ENCODE measurements around the gene SCYGR5.
A peak's percentile ranks its signal among the peaks of the same experiment; 100 is the strongest.
"Not testable (repeated sequence)": the region's sequence is repeated elsewhere in the genome, so short reads cannot be mapped to it uniquely, and the experiment has no call there.

SCYGR5 gene, protein sequence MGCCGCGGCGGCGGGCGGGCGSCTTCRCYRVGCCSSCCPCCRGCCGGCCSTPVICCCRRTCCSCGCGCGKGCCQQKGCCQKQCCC

DNA sequence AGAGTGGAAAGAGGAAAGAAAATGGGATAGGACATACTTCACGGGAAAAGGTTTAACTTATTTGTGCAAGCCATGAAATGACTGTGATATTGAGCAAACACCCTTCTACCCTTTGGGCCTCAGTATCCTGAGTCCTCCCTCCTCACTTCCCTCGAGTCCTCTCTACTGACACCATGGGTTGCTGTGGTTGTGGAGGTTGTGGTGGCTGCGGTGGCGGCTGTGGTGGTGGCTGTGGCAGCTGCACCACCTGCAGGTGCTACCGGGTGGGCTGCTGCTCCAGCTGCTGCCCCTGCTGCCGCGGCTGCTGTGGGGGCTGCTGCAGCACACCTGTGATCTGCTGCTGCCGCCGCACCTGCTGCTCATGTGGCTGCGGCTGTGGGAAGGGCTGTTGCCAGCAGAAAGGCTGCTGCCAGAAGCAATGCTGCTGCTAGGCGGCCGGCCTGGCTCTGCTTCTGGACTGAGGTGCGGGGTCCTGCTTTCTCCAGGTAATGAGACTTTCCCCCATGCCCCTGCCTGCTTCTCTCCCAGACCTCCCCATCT is at the start of gene SCYGR5:
TSS of gene SCYGR5 (plus strand) at position 174 of the 540 bp plus-strand sequence. CDS start at position 174, 0 bp downstream.
- not testable (repeated sequence) for DNase-seq

DNA sequence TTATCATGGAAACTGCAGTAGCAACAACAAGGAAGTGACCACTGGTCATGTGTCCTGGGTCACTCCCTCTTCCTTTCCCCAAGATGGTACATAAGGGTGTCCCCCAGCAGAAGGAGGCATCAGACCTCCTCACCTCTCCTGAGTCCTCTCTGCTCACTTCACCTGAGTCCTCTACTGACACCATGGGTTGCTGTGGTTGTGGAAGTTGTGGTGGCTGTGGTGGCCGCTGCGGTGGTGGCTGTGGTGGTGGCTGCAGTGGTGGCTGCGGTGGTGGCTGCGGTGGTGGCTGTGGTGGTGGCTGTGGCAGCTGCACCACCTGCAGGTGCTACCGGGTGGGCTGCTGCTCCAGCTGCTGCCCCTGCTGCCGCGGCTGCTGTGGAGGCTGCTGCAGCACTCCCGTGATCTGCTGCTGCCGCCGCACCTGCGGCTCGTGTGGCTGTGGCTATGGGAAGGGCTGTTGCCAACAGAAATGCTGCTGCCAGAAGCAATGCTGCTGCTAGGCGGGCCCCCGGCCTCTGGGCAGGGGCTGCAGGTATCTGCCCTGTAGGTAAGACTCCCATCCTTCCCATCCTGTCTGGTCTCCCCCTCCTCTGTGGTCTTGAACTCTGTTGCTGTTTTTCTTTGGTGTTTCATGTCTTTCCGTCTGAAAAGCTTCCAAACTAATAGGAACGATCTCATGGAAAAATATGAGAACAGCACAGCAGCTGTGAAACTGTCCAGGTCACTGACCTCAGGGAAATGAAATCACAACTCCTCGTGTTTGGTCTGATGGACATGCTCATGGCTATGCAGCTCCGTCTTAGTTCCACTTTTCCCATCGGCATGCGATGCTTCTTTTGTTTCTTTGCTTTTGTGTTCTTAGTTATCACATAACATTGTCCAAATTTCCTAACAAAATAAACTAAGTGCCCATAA is 49.0 kb upstream of the SCYGR5 start, which contains the start of gene SCYGR4:
TSS of gene SCYGR4 (plus strand) at position 183 of the 915 bp plus-strand sequence. CDS start at position 183, 0 bp downstream.
- DNase-seq = no peak

DNA sequence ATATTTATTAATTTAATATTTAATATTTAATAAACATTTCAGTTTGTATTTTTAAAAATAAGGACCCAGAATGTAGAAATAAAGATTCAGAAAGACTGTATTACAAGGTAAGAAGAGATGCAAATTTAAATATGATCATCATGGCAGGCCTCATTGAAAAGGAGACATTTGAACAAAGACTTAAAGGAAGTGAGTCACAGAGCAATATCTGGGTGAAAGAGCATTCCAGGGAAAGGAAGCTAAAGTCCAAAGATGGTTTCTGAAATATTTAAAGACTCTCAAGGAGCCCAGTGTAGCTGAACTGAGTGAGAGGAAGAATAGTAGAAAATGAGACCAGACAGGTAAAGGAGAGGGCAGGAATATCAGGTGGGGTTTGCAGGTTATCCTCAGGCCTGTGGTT is 43.4 kb upstream of the SCYGR5 start:
- no peak for DNase-seq

DNA sequence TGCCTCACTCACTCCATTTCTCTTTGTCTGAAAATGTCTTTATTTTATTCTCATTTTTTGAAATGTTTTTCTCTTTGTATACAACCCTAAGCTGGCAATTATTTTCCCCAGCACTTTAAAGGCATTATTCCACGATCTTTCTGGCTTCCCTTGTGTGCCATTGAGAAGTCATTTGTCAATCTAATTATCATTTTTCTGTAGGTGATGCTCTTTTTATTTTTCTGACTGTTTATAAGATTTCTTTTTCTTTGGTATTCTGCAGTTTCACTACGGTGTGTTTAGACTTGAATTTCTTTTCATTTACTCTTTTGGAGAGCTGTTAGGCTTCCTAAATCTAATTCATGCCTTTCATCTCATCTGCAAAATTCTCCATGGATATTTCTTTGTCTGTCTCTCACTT is 41.2 kb upstream of the SCYGR5 start:
- no peak for DNase-seq

DNA sequence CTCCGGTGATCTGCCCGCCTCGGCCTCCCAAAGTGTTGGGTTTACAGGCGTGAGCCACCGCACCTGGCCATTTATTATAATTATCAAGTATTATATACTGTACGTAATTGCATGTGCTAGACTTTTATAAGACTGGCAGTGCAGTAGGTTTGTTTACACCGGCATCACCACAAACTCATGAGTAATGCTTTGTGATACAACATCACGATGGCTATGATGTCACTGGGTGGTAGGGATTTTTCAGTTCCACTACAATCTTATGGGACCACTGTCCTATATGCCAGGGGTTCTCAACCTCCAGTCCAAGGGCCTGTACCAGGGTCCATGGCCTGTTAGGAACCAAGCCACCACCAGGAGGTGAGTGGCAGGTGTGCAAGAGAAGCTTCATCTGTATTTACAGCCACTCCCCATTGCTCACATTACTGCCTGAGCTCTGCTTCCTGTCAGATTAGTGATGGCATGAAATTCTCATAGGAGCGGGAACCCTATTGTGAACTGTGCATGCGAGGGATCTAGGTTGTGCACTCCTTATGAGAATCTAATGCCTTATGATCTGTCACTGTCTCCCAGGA is 39.9 kb upstream of the SCYGR5 start:
- no peak for DNase-seq

DNA sequence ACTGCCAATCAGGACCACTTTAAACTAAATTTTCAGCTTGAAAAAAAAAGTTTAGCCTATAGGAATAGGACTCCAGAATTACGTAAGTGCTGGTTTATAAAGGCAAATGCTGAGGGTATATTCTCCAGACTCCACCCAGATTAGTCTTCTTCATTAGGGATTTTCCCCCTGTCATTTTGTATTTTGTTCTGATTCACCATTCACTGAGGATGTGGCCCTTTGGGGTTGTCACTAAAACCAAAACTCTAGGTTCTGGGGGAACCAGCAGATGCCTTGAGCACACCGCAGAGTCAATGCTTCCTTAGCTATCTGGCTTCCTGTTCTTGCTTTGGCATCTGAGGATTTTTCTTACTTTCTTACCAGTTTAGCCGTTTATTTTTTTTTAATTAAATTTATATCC is 38.8 kb upstream of the SCYGR5 start:
- peak; percentile 27 for DNase-seq

DNA sequence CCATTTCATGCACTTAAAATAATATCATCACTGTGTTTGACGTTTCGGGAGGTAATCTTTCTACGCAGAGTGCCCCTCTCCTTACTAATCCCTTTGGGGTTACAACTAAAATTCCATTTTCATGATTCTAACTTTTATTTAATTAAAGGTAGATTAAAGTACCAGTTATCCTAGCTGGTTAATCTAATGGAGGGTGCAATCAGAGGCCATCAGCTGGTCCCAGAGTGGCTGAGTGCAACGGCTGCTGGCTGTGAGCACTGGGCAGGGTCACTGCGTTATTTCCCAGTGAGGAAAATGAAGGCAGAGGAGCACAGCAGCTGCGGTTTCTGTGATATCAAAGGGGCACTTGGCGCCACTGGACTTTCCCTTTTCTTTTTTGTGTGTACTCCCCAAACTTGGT is 37.2 kb upstream of the SCYGR5 start:
- DNase-seq = no peak

DNA sequence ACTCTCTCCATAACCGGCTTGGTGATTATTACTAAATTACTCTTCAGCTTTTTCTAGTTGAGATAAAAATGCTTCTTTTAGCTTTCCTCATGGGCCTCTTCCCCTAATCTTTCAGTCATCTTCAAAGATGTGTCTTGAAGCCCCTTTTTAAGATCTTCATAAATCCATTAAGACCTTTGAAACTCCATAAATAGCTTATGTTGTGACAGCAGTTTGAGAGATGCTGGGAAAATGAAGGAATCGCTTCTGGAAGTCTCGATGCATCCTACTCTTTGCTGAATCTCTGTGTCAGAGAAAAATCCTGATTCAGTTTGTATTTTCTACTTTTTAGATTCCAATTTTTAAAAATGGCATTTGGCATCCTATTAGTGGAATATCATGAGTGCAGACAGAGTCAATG is 36.3 kb upstream of the SCYGR5 start:
- no peak for DNase-seq

DNA sequence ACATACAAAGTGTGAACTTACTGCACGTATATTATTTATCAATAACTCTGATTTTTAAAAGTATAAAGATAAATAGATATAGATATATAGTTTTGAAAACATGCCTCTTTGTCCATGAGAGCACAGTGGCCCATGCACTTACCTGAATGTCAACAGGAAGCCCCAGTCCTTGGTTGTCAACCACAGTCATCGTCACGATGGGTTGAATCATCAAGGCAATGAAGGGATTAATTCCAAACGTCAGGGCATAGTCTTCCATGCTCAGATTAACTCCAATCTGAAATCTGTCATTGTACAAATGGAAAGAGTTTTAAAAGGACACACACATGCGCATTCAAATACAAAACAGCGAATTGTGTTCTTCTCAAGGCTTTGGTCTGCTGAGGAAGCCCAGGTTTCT is 33.8 kb upstream of the SCYGR5 start:
- no peak for DNase-seq

DNA sequence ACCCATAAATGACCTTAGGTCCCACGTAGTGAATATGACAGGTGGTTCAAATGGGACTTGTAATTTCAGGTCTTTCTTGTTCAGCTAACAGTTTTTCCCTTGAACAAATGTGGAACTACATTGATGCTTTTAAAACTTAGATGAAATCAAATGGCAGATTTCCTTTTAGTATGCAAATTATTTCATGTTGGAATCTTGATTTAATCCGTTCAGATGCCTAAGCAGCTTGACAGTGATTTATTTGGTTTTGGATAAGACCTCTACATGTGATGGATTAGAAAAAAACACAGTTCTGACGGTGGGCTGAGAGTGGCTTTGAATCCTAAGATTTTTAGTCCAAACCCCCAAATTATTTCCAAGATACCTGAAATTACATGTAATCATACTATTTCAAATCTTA is 32.4 kb upstream of the SCYGR5 start:
- DNase-seq = no peak

DNA sequence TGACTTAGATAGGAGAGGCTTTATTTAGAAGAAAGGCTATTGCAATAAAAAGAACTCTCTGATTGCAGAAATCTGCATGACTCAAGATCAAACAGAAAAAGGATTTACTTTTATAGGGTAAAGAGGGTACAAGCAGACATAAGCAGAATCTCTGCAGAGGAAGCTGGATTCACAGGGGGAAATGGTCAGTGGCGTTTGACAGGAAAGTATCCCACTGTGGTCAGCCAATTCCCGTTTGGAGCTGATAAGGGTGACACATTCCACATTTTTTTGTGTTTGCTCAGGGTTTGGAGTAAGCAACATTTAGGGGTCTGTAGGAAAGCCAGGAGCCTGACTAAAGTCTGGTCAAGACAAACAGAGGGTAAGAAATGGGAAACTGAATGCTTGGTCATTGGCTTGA is 23.9 kb upstream of the SCYGR5 start:
- no peak for DNase-seq

DNA sequence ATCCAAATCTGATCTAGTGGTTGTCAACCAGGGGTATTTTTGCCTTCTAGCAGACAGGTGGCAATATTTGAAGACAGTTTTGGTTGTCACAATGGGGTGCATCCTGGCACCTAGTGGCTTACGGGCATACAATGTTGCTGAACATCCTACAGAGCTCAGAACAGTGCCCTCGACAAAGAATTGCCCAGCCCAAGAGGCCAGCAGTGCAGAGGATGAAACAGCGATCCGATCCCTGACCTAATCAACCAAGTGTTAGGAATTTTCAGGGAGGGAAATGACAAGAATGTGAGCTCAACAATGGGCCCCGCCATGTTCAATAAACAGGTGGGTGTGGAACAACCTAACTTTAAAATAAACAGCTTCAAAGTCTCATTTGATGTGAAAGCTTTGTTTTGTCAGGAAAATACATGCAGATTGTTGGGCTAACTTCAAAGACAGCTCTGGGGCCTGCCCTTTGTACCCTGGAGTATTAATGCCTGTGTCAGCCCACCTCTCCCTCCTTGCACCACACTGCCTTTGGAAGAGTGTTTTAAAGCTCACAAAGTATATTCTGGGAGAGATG is 22.5 kb upstream of the SCYGR5 start:
- DNase-seq = no peak

DNA sequence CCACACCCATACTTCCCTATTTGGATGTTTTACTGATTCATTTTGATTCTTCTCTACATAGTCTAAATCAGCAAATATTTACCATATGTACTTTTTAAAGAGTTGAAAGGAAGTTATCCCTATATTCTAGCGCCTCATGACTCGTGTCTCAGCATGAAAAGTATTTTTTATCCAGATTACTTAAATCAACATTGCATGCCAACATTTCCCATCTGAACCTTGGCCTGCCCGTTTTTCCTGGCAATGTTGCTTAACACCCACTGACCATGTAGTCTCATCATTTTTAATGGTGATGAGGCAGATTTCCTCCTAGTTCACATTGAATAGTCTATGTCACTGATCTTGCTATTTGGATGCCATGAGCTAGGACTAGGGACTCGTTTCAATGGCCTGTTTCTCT is 13.2 kb upstream of the SCYGR5 start:
- no peak for DNase-seq

DNA sequence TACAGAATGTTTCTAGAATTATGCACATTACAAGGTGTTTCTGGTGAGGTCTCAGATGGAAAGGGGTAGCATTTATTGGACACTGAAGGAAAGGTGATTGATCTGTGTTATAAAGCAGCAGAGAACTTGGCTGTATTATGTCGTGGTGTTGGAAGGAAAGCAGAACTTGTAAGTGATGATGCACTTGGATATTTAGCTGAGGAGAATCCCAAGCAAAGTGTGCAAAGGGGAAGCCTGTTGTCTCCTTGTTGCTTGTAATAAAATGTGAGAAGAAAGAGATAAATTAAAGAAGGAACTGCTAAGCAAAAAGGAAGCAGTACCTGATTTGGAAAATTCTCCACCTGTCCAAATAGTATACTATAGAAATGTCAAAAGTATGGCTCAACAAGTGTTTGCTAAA is 12.2 kb upstream of the SCYGR5 start:
- DNase-seq = no peak

DNA sequence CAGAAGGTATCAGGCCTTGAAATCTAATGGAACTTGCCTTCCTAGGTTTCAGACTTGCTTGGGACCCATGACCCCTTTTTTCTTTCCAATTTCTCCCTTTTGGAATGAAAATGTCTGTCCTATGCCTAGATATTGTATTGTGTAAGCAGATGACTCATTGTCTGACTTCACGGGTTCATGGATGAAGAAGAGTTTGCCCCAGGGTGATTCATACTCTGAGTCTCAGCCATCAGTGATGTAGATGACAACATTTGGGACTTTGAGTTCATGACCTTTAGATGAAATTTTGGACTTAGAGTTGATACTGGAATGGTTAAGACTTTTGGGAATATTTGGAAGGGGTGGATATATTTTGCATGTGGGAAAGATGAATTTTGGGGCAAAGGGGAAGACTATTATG is 11.2 kb upstream of the SCYGR5 start:
- no peak for DNase-seq

DNA sequence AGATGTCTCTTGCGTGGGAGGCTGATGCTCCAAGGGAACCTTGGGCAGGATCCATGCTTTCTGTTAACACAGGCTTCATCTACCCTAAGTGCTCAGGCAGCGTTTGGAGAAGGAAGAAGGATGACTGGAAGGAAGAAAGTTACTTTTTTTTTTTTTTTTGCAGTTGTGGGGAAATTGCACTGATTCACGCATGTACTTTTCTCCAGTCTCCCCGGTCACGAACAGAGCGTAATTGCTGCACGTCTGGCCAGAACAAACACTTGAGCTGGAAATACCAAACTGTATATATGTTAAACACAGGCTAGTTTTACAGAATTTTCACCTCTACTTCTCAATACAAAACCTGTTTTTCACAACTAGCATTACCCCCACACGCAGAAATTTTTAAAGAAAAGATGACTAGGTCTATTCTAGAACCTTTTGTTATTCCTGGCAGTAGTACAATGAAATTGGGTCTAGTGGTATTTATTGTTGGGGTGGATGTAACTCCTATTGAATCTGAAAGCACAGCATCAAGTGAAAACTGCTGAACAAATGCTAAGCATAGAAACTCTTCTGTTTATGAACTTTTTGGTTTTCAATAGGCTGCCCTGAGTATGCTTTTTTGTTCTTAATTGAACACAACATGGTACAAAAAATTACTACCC is 9.3 kb upstream of the SCYGR5 start:
- no peak for DNase-seq

DNA sequence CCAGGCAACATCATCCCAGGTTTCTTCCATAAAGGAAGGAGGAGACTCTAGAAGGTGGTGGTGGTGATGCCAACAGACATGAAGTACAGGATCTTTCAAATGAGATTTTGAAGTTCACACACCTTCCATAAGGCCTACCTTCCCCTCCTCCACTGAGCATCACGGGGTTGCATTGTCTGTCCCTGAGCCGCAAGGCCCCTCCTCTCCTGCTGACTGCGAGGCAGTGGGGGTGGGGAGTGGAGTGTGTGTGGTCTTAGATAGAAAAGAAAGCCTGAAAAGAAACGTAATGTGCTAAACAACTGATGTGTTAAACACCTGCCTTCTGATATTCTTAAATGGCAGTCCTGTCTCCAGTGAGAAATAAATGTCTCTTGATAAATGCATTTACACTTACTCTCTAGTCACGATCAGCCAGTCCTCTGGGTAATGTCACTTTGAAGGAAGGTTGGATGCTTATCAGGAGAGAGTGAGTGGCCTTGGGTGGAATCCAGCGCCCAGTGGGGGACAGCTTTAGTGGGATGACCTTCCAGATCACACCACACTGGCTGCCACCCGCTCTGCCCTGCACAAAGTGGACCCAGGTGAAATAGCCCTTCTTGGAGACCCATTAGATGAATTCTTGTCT is 5.5 kb upstream of the SCYGR5 start:
- DNase-seq = no peak

DNA sequence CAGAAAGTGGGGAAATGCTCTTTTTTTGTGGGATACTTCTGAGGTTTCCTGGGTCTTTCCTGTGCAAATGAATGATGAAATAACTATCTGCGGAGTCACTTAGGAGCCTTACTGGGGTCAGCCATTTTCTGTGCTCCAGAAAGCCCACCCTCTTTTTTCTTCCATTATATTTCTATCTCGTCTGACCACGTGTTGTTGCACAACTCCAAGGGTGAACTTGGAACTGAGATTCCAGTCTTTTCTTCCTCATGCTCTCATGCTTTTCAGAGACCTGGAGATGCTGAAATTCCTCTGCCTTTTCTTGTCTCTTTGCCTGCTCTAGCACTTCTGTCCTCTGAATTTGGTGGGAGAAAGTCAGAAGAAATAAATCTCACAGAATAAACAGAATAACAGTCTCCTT is 4.8 kb upstream of the SCYGR5 start:
- DNase-seq = no peak

DNA sequence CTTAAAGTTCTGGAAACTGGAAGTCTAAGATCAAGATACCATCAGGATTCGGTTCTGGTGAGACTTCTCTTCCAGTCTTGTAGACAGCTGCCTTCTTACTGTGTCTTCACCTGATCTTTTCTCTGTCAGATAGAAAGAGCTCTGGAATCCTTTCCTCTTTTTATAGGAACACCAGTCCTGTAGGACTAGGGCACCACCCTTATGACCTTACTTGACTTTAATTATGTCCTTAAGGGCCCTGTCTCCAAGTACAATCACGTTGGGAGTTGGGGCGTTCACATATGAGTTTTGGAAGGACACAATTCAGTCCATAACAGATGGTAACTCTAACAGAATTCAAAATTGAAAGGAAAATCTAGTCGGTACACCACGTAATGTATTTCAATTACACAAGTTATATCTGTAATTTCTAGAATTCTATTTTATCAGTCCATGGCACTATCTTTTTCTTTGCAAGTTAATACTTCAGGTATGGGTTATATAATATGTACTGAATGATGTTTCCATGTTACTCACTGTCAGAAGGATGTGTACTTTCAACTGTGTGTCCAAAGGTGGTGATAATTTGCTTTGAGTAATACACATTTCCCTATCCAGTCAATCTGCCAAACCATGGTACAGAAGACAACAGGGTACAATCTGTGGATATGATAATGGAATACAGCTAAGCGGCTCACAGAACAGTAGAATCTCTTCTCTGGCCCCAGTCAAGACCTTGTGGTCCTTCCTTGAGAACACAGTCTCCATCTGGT is 1.2 kb upstream of the SCYGR5 start:
- no peak for DNase-seq

DNA sequence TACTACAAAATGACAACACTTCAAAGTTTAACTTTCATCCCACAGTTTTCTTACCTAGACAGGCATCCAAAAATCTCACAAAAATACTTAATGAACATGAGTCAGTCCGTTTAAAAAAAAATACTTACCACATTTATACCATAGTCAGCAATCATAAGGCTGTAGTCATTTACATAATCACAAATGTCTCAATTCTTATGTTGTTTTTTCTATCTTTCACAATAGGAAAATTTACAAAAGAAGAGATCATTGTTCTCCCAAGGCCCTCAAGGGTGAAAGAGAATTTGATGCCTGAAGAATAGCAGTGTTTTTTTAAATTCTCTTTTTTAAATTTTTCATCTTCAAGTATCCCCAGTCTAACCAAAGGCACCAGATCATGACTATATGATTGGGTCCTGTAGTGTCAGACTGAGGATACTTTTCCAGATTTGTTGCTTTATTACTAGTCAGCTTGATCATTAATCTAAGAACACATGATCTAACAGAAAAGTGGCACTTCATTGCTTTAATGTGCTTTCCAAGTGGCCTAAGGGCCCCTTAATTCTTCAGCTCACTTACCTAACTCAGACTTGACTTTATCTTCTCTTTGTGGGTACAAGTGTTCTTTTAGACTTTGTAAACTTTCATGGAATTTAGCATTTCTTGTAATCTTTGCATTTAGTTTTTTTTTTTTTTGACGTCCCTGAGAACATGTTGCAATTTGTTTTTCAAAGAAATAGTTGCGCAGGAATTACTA is 4.7 kb downstream of the SCYGR5 start:
- no peak for DNase-seq

DNA sequence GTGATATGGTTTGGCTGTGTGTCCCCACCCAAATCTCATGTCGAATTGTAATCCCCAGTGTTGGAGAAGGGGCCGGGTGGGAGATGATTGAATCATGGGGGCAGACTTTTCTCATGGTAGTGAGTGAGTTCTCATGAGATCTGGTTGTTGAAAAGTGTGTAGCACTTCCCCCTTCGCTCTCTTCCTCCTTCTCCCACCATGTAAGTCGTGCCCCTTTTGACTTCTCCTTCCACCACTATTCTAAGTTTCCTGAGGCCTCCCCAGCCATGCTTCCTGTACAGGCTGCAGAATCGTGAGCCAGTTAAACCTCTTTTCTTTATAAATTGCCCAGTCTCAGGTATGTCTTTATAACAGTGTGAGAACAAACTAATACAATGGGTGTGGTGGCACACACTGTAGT is 7.0 kb downstream of the SCYGR5 start:
- DNase-seq = not testable (repeated sequence)

Measured in stimulated activated CD4-positive, alpha-beta T cell treated with anti-CD3 and anti-CD28 coated beads, Interleukin-15, amount 100 ng/mL, for 24 hours (primary cell).